Amygdala (tissue), 56 donors: ENCODE data around the gene DLGAP5.

Experiments
- DNase-seq, 56 donors: peaks; one replicate each; lab custom pipeline; 2025; lab: John Stamatoyannopoulos, UW

Gene DLGAP5

GRCh38 chr14:55191203-55192053 is at the start of gene DLGAP5:
DLGAP5 (minus strand) TSS chr14:55191585; CDS start chr14:55189179, 2,406 bp downstream.
- peak; percentile 38 to 96 (median 87) for DNase-seq

DNA sequence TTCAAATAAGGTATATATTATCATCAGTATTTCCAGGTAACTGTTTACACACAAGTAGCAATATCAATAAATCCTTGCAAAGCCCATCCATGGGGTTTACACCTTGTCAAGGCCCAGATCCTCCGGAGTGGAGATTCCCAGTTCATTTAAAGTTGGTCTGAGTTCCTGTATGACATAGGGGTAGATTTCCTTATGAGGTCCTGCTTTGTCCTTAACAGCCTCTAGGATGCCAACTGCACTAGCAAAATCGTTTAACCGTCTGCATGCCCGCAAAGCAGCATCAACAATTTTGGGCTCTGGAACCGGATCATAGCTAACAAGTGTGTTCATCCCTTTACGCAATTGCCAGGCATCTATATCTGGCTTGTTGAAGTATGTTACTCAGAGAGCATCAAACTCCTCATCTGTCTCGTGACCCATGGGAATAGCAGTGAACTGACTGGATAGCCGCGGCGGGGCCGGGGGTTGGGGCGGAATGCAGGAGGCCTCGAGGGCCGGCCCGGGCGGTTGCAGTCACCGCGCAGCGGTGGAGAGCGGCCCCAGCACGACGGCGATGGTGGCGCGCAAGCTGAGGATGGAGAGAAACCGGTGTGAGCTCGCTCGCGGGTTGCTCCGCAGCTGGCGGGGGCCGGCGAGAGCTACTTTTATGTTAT is 49.3 kb upstream of the DLGAP5 start:
- DNase-seq: peak in 1 of 56 donors; percentile 1

- no peak for DNase-seq
These were observed 47.9 kb upstream of the DLGAP5 start for GRCh38 chr14:55239320-55239719.

DNA sequence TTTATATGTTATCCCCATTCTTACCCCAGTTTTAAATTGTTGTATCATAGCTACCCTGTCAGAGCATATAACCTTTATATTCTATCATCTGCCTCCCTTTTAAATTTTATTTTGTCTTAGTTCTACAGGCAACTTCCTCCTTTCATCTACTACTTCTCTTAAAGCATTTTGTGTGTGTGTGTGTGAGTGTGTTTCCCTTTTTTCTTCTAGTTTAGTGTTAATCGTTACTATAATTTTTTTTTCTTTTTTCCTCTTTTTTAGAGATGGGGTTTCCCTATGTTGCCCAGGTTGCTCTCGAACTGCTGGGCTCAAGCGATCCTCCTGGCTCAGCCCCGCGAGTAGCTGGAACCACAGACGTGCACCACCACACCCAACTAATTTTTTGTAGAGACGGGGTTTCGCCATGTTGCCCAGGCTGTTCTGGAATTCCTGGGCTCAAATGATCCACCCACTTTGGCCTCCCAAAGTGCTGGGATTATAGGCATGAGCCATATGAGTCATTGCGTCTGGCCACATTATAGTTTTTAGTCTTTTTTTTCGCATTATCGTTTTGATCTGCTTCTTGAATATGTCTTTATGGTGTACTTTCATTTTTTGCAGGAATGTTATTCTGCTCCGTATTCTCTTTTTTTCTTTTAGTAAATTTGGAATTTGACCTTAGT is 46.8 kb upstream of the DLGAP5 start:
- no peak for DNase-seq

DNA sequence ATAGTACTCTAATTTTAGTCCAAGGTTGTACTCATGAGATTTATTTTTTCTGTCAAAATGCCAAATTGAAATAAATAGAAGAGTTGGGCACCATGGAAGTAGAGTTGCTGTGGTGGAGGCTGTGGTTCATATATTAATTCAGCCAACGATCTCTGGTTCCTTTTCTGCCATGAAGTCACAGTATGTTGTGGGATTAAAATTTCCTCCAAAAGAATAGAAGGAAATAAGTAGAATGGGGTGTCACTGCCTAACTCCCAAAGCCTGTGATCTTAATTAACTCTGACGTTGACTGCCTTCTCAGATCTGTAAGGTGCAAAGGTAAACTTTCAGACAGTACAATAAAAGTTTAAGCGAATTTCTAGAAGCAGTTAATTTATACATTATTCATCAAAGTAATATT is 42.2 kb upstream of the DLGAP5 start:
- DNase-seq: no peak

DNA sequence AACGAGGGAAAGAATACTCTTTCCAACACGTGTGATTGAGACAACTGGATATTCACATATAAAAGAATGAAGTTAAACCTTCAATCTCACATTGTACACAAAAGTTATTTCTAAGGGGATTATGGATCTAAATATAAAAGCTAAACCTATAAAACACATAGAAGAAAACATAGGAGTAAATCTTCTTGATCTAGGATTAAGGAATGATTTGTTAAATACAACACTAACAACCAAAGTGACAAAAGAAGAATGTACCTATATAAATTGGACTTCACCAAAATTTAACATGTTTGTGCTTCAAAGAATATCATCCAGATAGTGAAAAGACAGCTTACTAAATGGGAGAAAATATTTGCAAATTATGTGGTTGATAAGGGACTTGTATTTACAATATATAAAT is 36.9 kb upstream of the DLGAP5 start:
- no peak for DNase-seq

- DNase-seq: no peak
These were observed 32.0 kb upstream of the DLGAP5 start for GRCh38 chr14:55223364-55223763.

- DNase-seq: no peak
These were observed 30.6 kb upstream of the DLGAP5 start for GRCh38 chr14:55221968-55222367.

DNA sequence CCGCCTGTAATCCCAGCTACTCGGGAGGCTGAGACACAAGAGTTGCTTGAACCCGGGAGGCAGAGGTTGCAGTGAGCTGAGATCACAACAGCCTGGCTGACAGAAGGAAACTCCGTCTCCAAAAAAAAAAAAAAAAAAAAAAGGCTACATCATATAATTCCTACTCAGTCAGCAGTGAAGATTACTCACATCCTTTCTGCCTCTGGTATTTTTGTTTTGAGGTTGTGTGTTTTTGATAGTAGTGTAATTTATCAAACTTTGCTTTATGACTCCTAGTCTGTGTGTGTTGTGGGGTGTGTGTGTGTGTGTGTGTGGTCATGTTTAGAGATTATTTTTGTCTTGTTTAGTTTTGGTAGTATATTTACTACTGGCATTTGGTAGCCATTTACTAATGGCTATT is 29.8 kb upstream of the DLGAP5 start:
- no peak for DNase-seq

DNA sequence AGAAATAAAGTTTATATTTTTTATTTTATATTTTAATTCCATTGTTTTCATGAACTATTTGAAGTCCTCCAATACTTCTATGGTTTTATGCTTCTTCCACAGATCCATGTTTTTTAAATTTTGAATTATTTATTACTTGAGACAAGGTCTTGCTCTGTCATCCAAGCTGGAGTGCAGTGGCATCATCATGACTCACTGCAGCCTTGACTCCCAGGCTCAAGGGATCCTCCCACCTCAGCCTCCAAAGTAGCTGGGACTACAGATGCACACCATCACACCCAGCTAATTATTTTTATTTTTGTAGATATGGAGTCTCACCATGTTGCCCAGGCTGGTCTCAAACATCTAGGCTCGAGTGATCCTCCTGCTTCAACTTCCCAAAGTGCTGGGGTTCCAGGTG is 28.8 kb upstream of the DLGAP5 start:
- no peak for DNase-seq

- no peak for DNase-seq
These were observed 21.2 kb upstream of the DLGAP5 start for GRCh38 chr14:55212634-55213033.

GRCh38 chr14:55207832-55208231 is 16.4 kb upstream of the DLGAP5 start:
- DNase-seq: no peak

DNA sequence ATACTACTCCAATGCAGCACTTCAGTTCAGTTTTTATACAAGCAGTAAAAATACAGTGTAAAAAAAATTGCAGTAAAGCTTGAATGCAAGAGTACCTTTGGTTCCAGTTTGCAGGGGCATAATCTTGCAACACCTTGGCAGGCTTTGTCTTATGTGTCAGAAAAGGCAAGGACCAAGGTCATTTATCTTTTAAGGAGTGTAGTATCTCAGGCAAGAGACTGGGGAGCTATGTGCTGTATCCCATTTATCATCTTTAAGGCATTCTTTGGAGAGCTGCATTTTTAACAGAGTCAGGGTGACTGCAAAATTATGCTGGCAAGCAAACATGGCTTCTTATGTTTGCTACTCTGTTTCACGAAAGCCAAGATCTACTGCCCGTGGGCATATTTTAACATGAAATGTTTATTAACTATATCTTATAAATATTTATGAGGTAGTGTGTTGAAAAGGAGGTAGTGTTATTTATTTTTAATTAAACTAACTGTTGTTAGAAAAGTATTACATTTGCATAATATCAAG is 14.8 kb upstream of the DLGAP5 start:
- no peak for DNase-seq

GRCh38 chr14:55201219-55202101 is 10.1 kb upstream of the DLGAP5 start:
- no peak for DNase-seq

GRCh38 chr14:55200651-55201050 is 9.3 kb upstream of the DLGAP5 start:
- DNase-seq: no peak

DNA sequence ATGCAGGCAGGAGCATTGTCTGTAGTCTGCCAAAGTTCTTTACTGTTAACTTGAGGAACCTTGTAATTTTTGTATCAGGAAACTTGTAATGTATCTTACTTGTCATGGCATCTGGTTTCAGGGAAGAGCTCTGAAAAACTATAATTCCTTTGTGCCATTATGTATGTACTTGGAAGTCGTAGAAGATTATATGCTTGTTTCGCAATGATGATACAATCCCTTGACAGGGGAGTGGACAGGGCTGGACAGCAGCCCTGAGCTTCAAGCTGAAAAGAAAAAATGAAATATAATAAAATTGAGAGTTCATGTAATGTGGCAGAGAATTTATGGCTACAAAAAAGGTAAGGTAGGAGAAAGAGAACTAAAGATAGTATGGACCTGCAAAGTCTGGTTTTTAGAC is 7.4 kb upstream of the DLGAP5 start:
- no peak for DNase-seq

- no peak for DNase-seq
These were observed 3.4 kb upstream of the DLGAP5 start for GRCh38 chr14:55194656-55195355.

GRCh38 chr14:55192054-55192621 is 753 bp upstream of the DLGAP5 start:
- no peak for DNase-seq

DNA sequence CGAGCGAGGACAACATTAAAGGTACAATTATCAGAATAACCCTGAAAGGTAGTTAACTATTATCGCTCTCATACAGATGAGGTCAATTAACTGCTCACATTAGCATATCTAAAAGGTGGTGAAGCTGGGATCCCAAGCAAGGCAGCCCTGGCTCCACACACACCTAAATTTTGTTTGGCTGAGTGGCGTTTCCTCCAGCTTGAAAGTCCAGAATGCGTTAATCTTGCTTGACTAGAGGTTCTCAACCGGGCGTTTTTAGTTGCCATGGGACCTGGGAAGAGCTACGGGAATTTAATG is 531 bp downstream of the DLGAP5 start:
- DNase-seq: no peak
